H1 (cell line): ENCODE data around the gene MYO15B. TPM values are rescaled to one million over a fixed set of nuclear protein-coding genes. Genes with fewer than 3 reads are reported as not detected.

ENCODE experiments used
- CTCF ChIA-PET: fragments of 300-600 bp; sonication (Branson Sonifier 250); formaldehyde crosslinking; loops from one replicate; lab custom pipeline; 2021; ENCODE audit not compliant: partially characterized antibody; lab: Charles Lee
- POLR2A ChIA-PET: fragments of 300-600 bp; sonication (Branson Sonifier 250); formaldehyde crosslinking; loops from one replicate; lab custom pipeline; 2021; ENCODE audit warnings: inconsistent platforms; ENCODE audit not compliant: partially characterized antibody; lab: Charles Lee
- DNase-seq, 2 experiments: peaks; one replicate each; pipeline versions ENCODE4 v3.0.0 to v3.0.0-alpha.2; 2010 to 2022; ENCODE audit warnings: low spot score in 2 of 2, low read depth in 1 of 2, mixed read lengths in 1 of 2
- FAIRE-seq: peaks from 2 replicates; lab custom pipeline; 2011; peaks lifted over from hg19 to GRCh38; lab: Jason Lieb, UNC
- H2AFZ ChIP-seq: 2 replicates; pipeline ENCODE4 v1.8.1; 2012; ENCODE audit warnings: low read length, inconsistent platforms
- H2AK5ac ChIP-seq: 2 replicates; pipeline ENCODE4 v1.6.1; 2013; ENCODE audit warnings: low read depth, low read length
- H2BK120ac ChIP-seq: replicated peaks from 2 replicates; pipeline ENCODE3; 2013; ENCODE audit warnings: low read depth, low read length, inconsistent platforms
- H2BK12ac ChIP-seq: 2 replicates; pipeline ENCODE4 v1.6.1; 2013; ENCODE audit warnings: low read depth, low read length
- H2BK15ac ChIP-seq: 2 replicates; pipeline ENCODE4 v1.6.1; 2013; ENCODE audit warnings: low read length
- H2BK20ac ChIP-seq: 2 replicates; pipeline ENCODE4 v1.6.1; 2013; ENCODE audit warnings: low read length
- H2BK5ac ChIP-seq: 2 replicates; pipeline ENCODE4 v1.6.1; 2013; ENCODE audit warnings: low read depth, low read length
- H3K14ac ChIP-seq: 2 replicates; pipeline ENCODE4 v1.6.1; 2013; ENCODE audit warnings: inconsistent platforms; ENCODE audit not compliant: insufficient read length
- H3K18ac ChIP-seq: 2 replicates; pipeline ENCODE4 v1.6.1; 2013; ENCODE audit warnings: low read length; ENCODE audit errors: extremely low read depth
- H3K23ac ChIP-seq: 2 replicates; pipeline ENCODE4 v1.6.1; 2013; ENCODE audit warnings: inconsistent platforms; ENCODE audit not compliant: insufficient read length
- H3K23me2 ChIP-seq: 2 replicates; pipeline ENCODE4 v1.6.1; 2013; ENCODE audit warnings: low read depth, low read length
- H3K27ac ChIP-seq: 2 replicates; pipeline ENCODE4 v1.6.1; 2011; ENCODE audit warnings: low read depth, low read length, inconsistent platforms
- H3K27me3 ChIP-seq, 4 experiments: replicated peaks in 1 of 4; 1 replicate in 1 of 4; 2 replicates in 3 of 4; pipeline versions ENCODE4 v1.6.1 to v1.8.1; 2011 to 2013; ENCODE audit warnings: low read length in 3 of 4, mild to moderate bottlenecking in 3 of 4, inconsistent platforms in 2 of 4, mixed read lengths in 2 of 4, moderate library complexity in 1 of 4; ENCODE audit not compliant: control insufficient read depth in 3 of 4, insufficient read depth in 3 of 4; ENCODE audit errors: extremely low read depth in 1 of 4
- H3K36me3 ChIP-seq, 4 experiments: 2 replicates each; pipeline versions ENCODE4 v1.6.1 to v1.8.1; 2011 to 2013; ENCODE audit warnings: mild to moderate bottlenecking in 4 of 4, low read length in 3 of 4, moderate library complexity in 2 of 4, control low read depth in 1 of 4, inconsistent platforms in 1 of 4; ENCODE audit not compliant: insufficient read depth in 4 of 4, control insufficient read depth in 2 of 4
- H3K4ac ChIP-seq: replicated peaks from 2 replicates; pipeline ENCODE3; 2013; ENCODE audit warnings: low read length, low read depth, mixed read lengths, inconsistent platforms; ENCODE audit not compliant: insufficient read length
- H3K4me1 ChIP-seq, 4 experiments: replicated peaks in 1 of 4; 1 replicate in 1 of 4; 2 replicates in 3 of 4; pipeline versions ENCODE4 v1.6.1 to v1.8.1; 2011 to 2013; ENCODE audit warnings: low read length in 3 of 4, inconsistent platforms in 2 of 4, mixed read lengths in 1 of 4; ENCODE audit not compliant: insufficient read depth in 4 of 4, control insufficient read depth in 3 of 4
- H3K4me2 ChIP-seq, 2 experiments: 2 replicates each; pipeline versions ENCODE4 v1.6.1 to v1.8.1; 2011 to 2013; ENCODE audit warnings: low read depth in 2 of 2, low read length in 2 of 2, control low read depth in 1 of 2, inconsistent platforms in 1 of 2, mild to moderate bottlenecking in 1 of 2; ENCODE audit not compliant: insufficient read depth in 1 of 2
- H3K4me3 ChIP-seq, 4 experiments: fragments of 200-600, 300-600 bp in 1 of 4; sonication (generic), shearing (Covaris generic), sonication (Bioruptor Twin) in 1 of 4; 2 replicates each; pipeline versions ENCODE4 v1.5.1 to v1.8.1; 2011 to 2016; ENCODE audit warnings: low read length in 4 of 4, low read depth in 3 of 4, control low read depth in 2 of 4, inconsistent platforms in 2 of 4, mild to moderate bottlenecking in 2 of 4, mixed read lengths in 1 of 4, moderate library complexity in 1 of 4; ENCODE audit not compliant: insufficient read depth in 2 of 4; ENCODE audit errors: extremely low read depth in 1 of 4
- H3K56ac ChIP-seq: replicated peaks from 2 replicates; pipeline ENCODE3; 2013; ENCODE audit warnings: low read depth, mild to moderate bottlenecking, mixed read lengths, low read length, inconsistent platforms; ENCODE audit not compliant: insufficient read length
- H3K79me1 ChIP-seq: 2 replicates; pipeline ENCODE4 v1.6.1; 2013; ENCODE audit warnings: low read depth, low read length, control low read depth
- H3K79me2 ChIP-seq, 2 experiments: 2 replicates each; pipeline versions ENCODE4 v1.6.1 to v1.8.1; 2012 to 2013; ENCODE audit warnings: low read length in 2 of 2, mild to moderate bottlenecking in 2 of 2, inconsistent platforms in 1 of 2; ENCODE audit not compliant: insufficient read depth in 2 of 2, control insufficient read depth in 1 of 2
- H3K9ac ChIP-seq, 4 experiments: replicated peaks in 1 of 4; 1 replicate in 1 of 4; 2 replicates in 3 of 4; pipeline versions ENCODE4 v1.6.1 to v1.8.1; 2011 to 2013; ENCODE audit warnings: low read depth in 3 of 4, low read length in 3 of 4, control low read depth in 2 of 4, mild to moderate bottlenecking in 2 of 4, moderate library complexity in 2 of 4, inconsistent platforms in 1 of 4; ENCODE audit errors: extremely low read depth in 1 of 4
- H3K9me3 ChIP-seq, 2 experiments: 2 replicates each; pipeline versions ENCODE4 v1.6.1 to v1.8.1; 2012 to 2013; ENCODE audit warnings: mild to moderate bottlenecking in 2 of 2, moderate library complexity in 2 of 2, control low read depth in 1 of 2, inconsistent platforms in 1 of 2, low read depth in 1 of 2, low read length in 1 of 2, mixed read lengths in 1 of 2; ENCODE audit not compliant: insufficient read depth in 2 of 2
- H4K20me1 ChIP-seq, 2 experiments: replicated peaks in 1 of 2; 2 replicates each; pipeline versions ENCODE3 to v1.8.1; 2011 to 2013; ENCODE audit warnings: inconsistent platforms in 2 of 2, low read length in 2 of 2, mild to moderate bottlenecking in 1 of 2; ENCODE audit not compliant: insufficient read depth in 2 of 2, control insufficient read depth in 1 of 2
- H4K5ac ChIP-seq: 2 replicates; pipeline ENCODE4 v1.6.1; 2013; ENCODE audit warnings: low read length, low read depth, mixed read lengths, inconsistent platforms; ENCODE audit not compliant: insufficient read length
- H4K8ac ChIP-seq: 2 replicates; pipeline ENCODE4 v1.8.0; 2013; ENCODE audit warnings: mild to moderate bottlenecking, moderate library complexity, low read length, inconsistent platforms; ENCODE audit not compliant: insufficient read depth; ENCODE audit errors: extremely low read depth
- H4K91ac ChIP-seq: replicated peaks from 2 replicates; pipeline ENCODE3; 2013; ENCODE audit warnings: low read length, mixed read lengths, inconsistent platforms; ENCODE audit not compliant: insufficient read length
- ASH2L ChIP-seq: fragments of 200-600, 300-600 bp; sonication (generic); IDR thresholded peaks from one replicate; pipeline ENCODE4 v1.7.1; 2017; ENCODE audit warnings: low read length
- CBX5 ChIP-seq: fragments of 300-800, 300-1000 bp; sonication (generic); IDR thresholded peaks from 2 replicates; pipeline ENCODE4 v1.7.1; 2016; ENCODE audit warnings: antibody characterized with exemption, low read length, low read depth
- CBX8 ChIP-seq: fragments of 300-800, 300-1000 bp; sonication (generic); IDR thresholded peaks from 2 replicates; pipeline ENCODE4 v1.7.1; 2016; ENCODE audit warnings: low read depth, low read length, borderline replicate concordance
- CTBP2 ChIP-seq: IDR thresholded peaks from 2 replicates; pipeline ENCODE4 v1.7.0; 2011; ENCODE audit warnings: borderline replicate concordance, mild to moderate bottlenecking, moderate library complexity, mixed read lengths, low read length; ENCODE audit not compliant: insufficient read depth, insufficient read length
- EZH2 ChIP-seq: fragments of 200-600 bp; sonication (generic); IDR thresholded peaks from 2 replicates; pipeline ENCODE4 v1.7.1; 2012; ENCODE audit warnings: low read depth, mild to moderate bottlenecking, moderate library complexity, low read length, inconsistent platforms; ENCODE audit not compliant: severe bottlenecking
- FOSL1 ChIP-seq: IDR thresholded peaks from 2 replicates; pipeline ENCODE4 v1.6.1; 2011; ENCODE audit warnings: mild to moderate bottlenecking, low read depth, low read length, moderate library complexity; ENCODE audit not compliant: insufficient read depth
- POU5F1 ChIP-seq: IDR thresholded peaks from 2 replicates; pipeline ENCODE4 v1.6.1; 2011; ENCODE audit warnings: low read depth, mild to moderate bottlenecking, low read length, moderate library complexity
- SRF ChIP-seq: IDR thresholded peaks from 2 replicates; pipeline ENCODE4 v1.6.1; 2011; ENCODE audit warnings: mild to moderate bottlenecking, low read depth, low read length, moderate library complexity
- WGBS, 2 experiments: shearing (Covaris generic) in 1 of 2; methylation state at CpG; one replicate each; pipeline versions ENCODE4 v1.1.6 to v1.1.7; 2013 to 2015; ENCODE audit warnings: low lambda C conversion rate in 2 of 2, mixed read lengths in 2 of 2, inconsistent platforms in 1 of 2, low coverage in 1 of 2, missing lambda C conversion rate in 1 of 2; ENCODE audit not compliant: insufficient replicate concordance in 2 of 2, insufficient coverage in 1 of 2, insufficient read length in 1 of 2; ENCODE audit errors: extremely low coverage in 1 of 2, missing lambda C conversion rate in 1 of 2; 5-methylcytosine and 5-hydroxymethylcytosine counted together
- polyA plus RNA-seq, 7 experiments: library from polyadenylated mRNA; depleted of rRNA in 3 of 7; stranded (reverse) in 5 of 7; unstranded in 2 of 7; fragments of >200 nt in 5 of 7; fragments of 200-250 nt in 2 of 7; gene quantifications; 1 replicate in 5 of 7; 2 replicates in 1 of 7; 4 replicates in 1 of 7; pipeline versions ENCODE4 v1.2.1 to v1.2.3, GENCODE V29; 2011 to 2013; ENCODE audit warnings: missing spikeins in 2 of 7, mixed read lengths in 2 of 7
- total RNA-seq: library from RNA; stranded (reverse); fragmentation: NEBNext Ultra II Directional; extraction: Animal tissue kit (Norgen Biotek cat#: 25700); gene quantifications from 2 replicates; pipeline ENCODE4 v1.2.1, GENCODE V29; 2021
- TF ChIP-seq, protein P1 (sequence below): IDR thresholded peaks from 2 replicates; pipeline ENCODE4 v1.6.1; 2011; ENCODE audit warnings: low read length, improper control_type of control experiment

Gene MYO15B
- total and polyA plus RNA-seq, 2 of the 8 experiments (the other 6 are each of a cell fraction or from before 2014, with no cell fraction given) = 7.1 to 11.2 TPM

DNA sequence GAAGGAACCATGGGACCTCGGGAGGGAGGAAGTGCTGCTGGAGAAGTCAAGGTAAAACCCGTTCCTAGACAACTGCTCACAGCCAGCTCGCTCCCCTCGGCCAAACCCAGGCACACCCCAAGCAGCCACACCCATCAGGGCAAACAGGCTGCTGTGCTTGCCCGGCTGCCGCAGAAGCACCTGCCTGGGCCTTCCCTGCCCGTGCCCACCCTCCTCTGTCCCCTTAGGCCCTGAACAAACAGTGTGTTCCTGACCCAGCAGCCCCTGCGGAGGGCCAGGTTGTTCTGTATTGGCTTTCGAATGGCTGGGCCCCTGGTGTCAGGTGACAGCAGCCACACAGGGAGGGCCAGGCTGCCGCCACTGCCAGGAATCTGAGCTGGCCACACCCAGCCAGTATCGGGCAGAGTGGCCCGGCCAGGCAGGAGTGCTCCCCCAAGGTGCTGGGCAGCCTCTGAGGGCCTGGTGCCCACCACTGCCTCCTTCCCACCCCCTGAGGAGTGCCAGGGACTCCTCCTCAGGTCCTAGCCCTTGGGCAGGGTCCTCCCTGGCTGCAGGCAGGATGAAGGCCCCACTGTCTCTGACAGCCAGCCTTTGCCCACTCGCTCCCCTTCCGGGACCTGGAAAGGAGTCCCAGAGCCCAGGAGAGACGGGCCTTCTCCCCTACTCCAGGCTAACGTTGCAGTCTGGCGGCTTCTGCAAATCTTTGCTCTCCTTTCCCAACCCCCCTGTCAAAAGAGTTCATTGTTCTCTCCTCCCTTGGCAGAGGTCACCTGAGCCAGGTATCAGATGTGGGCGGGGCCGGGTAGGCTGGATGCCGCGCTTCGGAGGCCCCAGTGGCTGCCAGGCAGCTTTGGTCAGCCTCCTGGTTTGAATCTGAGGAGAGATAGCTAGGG lies 38.1 kb upstream of the MYO15B start:
- POLR2A ChIA-PET = interaction anchor here (0.6 to 2.9 kb wide), 5 partner anchors 24 to 33 kb away, joined by 3 to 19 read pairs (median 3); partner anchors contain the start of genes LLGL2 and TSEN54
- Histone ChIP-seq H3K4ac (peak overlapping the region; percentile 75), H3K23me2 (peaks cover 1% of the 10 kb centered on the region; the same call in 1 of the 2 replicates), H3K18ac (peak overlapping the region; percentile 95), H3K79me1 (no peaks in the 10 kb centered on the region), H3K4me1 (peaks cover 10 to 22% (median 15%) of the 10 kb centered on the region in 4 experiments), H4K20me1 (no peaks in the 10 kb centered on the region), H3K56ac (no peak overlapping the region), H2BK120ac (peak overlapping the region; percentile 47), H4K8ac (peak overlapping the region; percentile 76), H3K79me2 (no peaks in the 10 kb centered on the region), H2BK5ac (peak overlapping the region; percentile 99; the same call in 1 of the 2 replicates), H3K27ac (peak overlapping the region; percentile 87), H3K14ac (no peak overlapping the region), H2BK15ac (peak overlapping the region; percentile 95; the same call in 1 of the 2 replicates), H4K91ac (peak overlapping the region; percentile 85), H2BK12ac (peak overlapping the region; percentile 94; the same call in 1 of the 2 replicates), H3K4me3 (peak overlapping the region; percentile 11 to 60 (median 42); a peak in 7 of 8 replicates), H2AK5ac (peak overlapping the region; percentile 54; the same call in 1 of the 2 replicates), H3K9me3 (no peaks in the 10 kb centered on the region), H3K4me2 (peak overlapping the region; percentile 48 to 87), H4K5ac (peak overlapping the region; percentile 70), H3K9ac (peak overlapping the region in 2 of 4 experiments; percentile 43 to 56; a peak in 4 of 7 replicates), H3K27me3 (no peaks in the 10 kb centered on the region), H2BK20ac (0 out of 2 replicates have a peak overlapping the region, but pooled peaks have one; percentile 55), H3K23ac (no peak overlapping the region), H3K36me3 (no peaks in the 10 kb centered on the region), H2AFZ (no peak overlapping the region)
- 10% methylated on average over 16 of the region's 22 CpGs; no CpG with 5 or more reads in 1 of the 2 experiments for WGBS, 2 experiments
- CTCF ChIA-PET = interaction anchor here (0.9 to 2.6 kb wide), 9 partner anchors 10 to 444 kb away, joined by 3 to 7 read pairs (median 4); partner anchors contain the start of genes SMIM5 and TSEN54
- peak in 1 of 2 experiments; percentile 86 for DNase-seq
- peak; percentile 28 for FAIRE-seq
- TF ChIP-seq EZH2 (no peak), CBX5 (no peak), FOSL1 (no peak), SRF (no peak), POU5F1 (no peak), ASH2L (peak; percentile 67), CTBP2 (peak; percentile 85), CBX8 (no peak)
- TF ChIP-seq, protein P1, sequence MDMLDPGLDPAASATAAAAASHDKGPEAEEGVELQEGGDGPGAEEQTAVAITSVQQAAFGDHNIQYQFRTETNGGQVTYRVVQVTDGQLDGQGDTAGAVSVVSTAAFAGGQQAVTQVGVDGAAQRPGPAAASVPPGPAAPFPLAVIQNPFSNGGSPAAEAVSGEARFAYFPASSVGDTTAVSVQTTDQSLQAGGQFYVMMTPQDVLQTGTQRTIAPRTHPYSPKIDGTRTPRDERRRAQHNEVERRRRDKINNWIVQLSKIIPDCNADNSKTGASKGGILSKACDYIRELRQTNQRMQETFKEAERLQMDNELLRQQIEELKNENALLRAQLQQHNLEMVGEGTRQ = peak; percentile 49; the same call in 1 of the 2 replicates
